Stimulated activated CD8-positive, alpha-beta memory T cell treated with anti-CD3 and anti-CD28 coated beads, Interleukin-4, amount 100 ng/mL, for 24 hours (primary cell): ENCODE data around the gene C11orf16.
A peak's percentile ranks its signal among the peaks of the same experiment; 100 is the strongest.
"Not testable (repeated sequence)": the region's sequence is repeated elsewhere in the genome, so short reads cannot be mapped to it uniquely, and the experiment has no call there.

Experiments used
- DNase-seq: peaks from one replicate; pipeline ENCODE4 v3.0.0-alpha.2; 2020; ENCODE audit warnings: low read depth

Gene C11orf16

GRCh38 chr11:8935789-8936188 lies 3.0 kb upstream of the C11orf16 start:
- not testable (repeated sequence) for DNase-seq

GRCh38 chr11:8934742-8935488 lies 2.2 kb upstream of the C11orf16 start:
- DNase-seq: no peak

- DNase-seq: no peak
These were observed 1.2 kb upstream of the C11orf16 start for GRCh38 chr11:8933931-8934330.

- DNase-seq: no peak
These were observed 2.1 kb downstream of the C11orf16 start for GRCh38 chr11:8930456-8931175.

GRCh38 chr11:8928981-8929615 lies 3.6 kb downstream of the C11orf16 start:
- DNase-seq: no peak

- DNase-seq: no peak
These were observed 4.5 kb downstream of the C11orf16 start for GRCh38 chr11:8928205-8928604.

- no peak for DNase-seq
These were observed 5.5 kb downstream of the C11orf16 start for GRCh38 chr11:8927233-8927632.

- no peak for DNase-seq
These were observed 6.5 kb downstream of the C11orf16 start for GRCh38 chr11:8926236-8926635.

- no peak for DNase-seq
These were observed 7.0 kb downstream of the C11orf16 start for GRCh38 chr11:8925711-8926110.

GRCh38 chr11:8922691-8923090 lies 10.1 kb downstream of the C11orf16 start:
- no peak for DNase-seq

- no peak for DNase-seq
These were observed 15.5 kb downstream of the C11orf16 start for GRCh38 chr11:8917157-8917825.

GRCh38 chr11:8914661-8915018 lies 18.1 kb downstream of the C11orf16 start:
- DNase-seq: no peak

GRCh38 chr11:8913961-8914660 lies 18.6 kb downstream of the C11orf16 start:
- DNase-seq: peak; percentile 37

- peak; percentile 81 for DNase-seq
These were observed 21.5 kb downstream of the C11orf16 start, which contains the start of gene AKIP1 for GRCh38 chr11:8911029-8911823. Gene AKIP1, plus strand, starts transcription at chr11:8911189. Its CDS starts 261 bp downstream, at chr11:8911450.

GRCh38 chr11:8910649-8911026 lies 22.1 kb downstream of the C11orf16 start:
- DNase-seq: no peak

- DNase-seq: no peak
These were observed 24.6 kb downstream of the C11orf16 start for GRCh38 chr11:8908099-8908498.

- DNase-seq: no peak
These were observed 25.6 kb downstream of the C11orf16 start for GRCh38 chr11:8907116-8907515.

- no peak for DNase-seq
These were observed 27.1 kb downstream of the C11orf16 start for GRCh38 chr11:8905528-8906165.

GRCh38 chr11:8899119-8899753 lies 33.5 kb downstream of the C11orf16 start:
- no peak for DNase-seq

GRCh38 chr11:8891185-8891584 lies 41.6 kb downstream of the C11orf16 start:
- not testable (repeated sequence) for DNase-seq
